GM18861 (cell line): ENCODE data around the gene KRT79.
"Not testable (repeated sequence)": the region's sequence is repeated elsewhere in the genome, so short reads cannot be mapped to it uniquely, and the experiment has no call there.

ENCODE experiments used
- ATAC-seq: cut with Tn5 transposase; IDR thresholded peaks from one replicate; pipeline ENCODE4 v1.9.1; 2021; ENCODE audit not compliant: unreplicated experiment

The KRT79 gene

GRCh38 chr12:52861511-52861910 lies 27.4 kb upstream of the KRT79 start:
- ATAC-seq, result no peak

- no peak for ATAC-seq
Observed at GRCh38 chr12:52860102-52860823, 26.2 kb upstream of the KRT79 start.

- no peak for ATAC-seq
Observed at GRCh38 chr12:52857500-52857899, 23.4 kb upstream of the KRT79 start.

- ATAC-seq, result no peak
Observed at GRCh38 chr12:52856787-52857186, 22.7 kb upstream of the KRT79 start.

GRCh38 chr12:52856077-52856476 lies 22.0 kb upstream of the KRT79 start:
- ATAC-seq, result not testable (repeated sequence)

GRCh38 chr12:52851787-52852186 lies 17.7 kb upstream of the KRT79 start:
- no peak for ATAC-seq

- ATAC-seq, result no peak
Observed at GRCh38 chr12:52850681-52851080, 16.6 kb upstream of the KRT79 start.

GRCh38 chr12:52849511-52849910 lies 15.4 kb upstream of the KRT79 start:
- ATAC-seq, result no peak

GRCh38 chr12:52848661-52849255 lies 14.6 kb upstream of the KRT79 start, which contains the start of gene KRT78:
KRT78 (minus strand) TSS chr12:52848994; CDS start chr12:52848930, 64 bp downstream.
- no peak for ATAC-seq

- ATAC-seq, result no peak
Observed at GRCh38 chr12:52847335-52848102, 13.4 kb upstream of the KRT79 start.

- ATAC-seq, result no peak
Observed at GRCh38 chr12:52846356-52846970, 12.4 kb upstream of the KRT79 start.

- ATAC-seq, result no peak
Observed at GRCh38 chr12:52845946-52846345, 11.8 kb upstream of the KRT79 start.

GRCh38 chr12:52844386-52844785 lies 10.3 kb upstream of the KRT79 start:
- ATAC-seq, result no peak

GRCh38 chr12:52839436-52840105 lies 5.5 kb upstream of the KRT79 start:
- no peak for ATAC-seq

- ATAC-seq, result no peak
Observed at GRCh38 chr12:52838609-52839435, 4.7 kb upstream of the KRT79 start.

GRCh38 chr12:52837781-52838608 lies 3.9 kb upstream of the KRT79 start:
- ATAC-seq, result no peak

- no peak for ATAC-seq
Observed at GRCh38 chr12:52837413-52837741, 3.3 kb upstream of the KRT79 start.

GRCh38 chr12:52836491-52837412 lies 2.6 kb upstream of the KRT79 start:
- ATAC-seq, result no peak
